WTC11 (cell line): ENCODE results near the gene SLC8A1. TPM values are rescaled to one million over a fixed set of nuclear protein-coding genes. Genes with fewer than 3 reads are reported as not detected.

ENCODE experiments used
- ATAC-seq: fragments of 200-7000 bp; cut with Tn5 transposase; 2 replicates; pipeline ENCODE4 v1.10.0; 2021; ENCODE audit warnings: mild to moderate bottlenecking, moderate library complexity
- CTCF ChIA-PET: fragments of 300-600 bp; sonication (Branson Sonifier 250); formaldehyde crosslinking; loops from one replicate; lab custom pipeline; 2021; ENCODE audit warnings: antibody characterized with exemption; lab: Charles Lee
- POLR2A ChIA-PET: fragments of 350-600 bp; sonication (Branson Sonifier 250); formaldehyde crosslinking; loops from one replicate; lab custom pipeline; 2021; ENCODE audit warnings: antibody characterized with exemption; lab: Charles Lee
- DNase-seq: peaks from one replicate; pipeline ENCODE4 v3.0.0; 2021; ENCODE audit warnings: low spot score
- H3K27ac Mint-ChIP-seq: 2 replicates; pipeline ENCODE4 v1.8.0; 2021; ENCODE audit warnings: mixed read lengths
- H3K27me3 Mint-ChIP-seq: 2 replicates; pipeline ENCODE4 v1.8.0; 2021; ENCODE audit warnings: low read depth, mild to moderate bottlenecking, moderate library complexity, mixed read lengths
- H3K36me3 Mint-ChIP-seq: 2 replicates; pipeline ENCODE4 v1.8.0; 2021; ENCODE audit warnings: mixed read lengths
- H3K4me1 Mint-ChIP-seq: 2 replicates; pipeline ENCODE4 v1.8.0; 2022; ENCODE audit warnings: mixed read lengths
- H3K4me3 Mint-ChIP-seq: 2 replicates; pipeline ENCODE4 v1.8.0; 2021; ENCODE audit warnings: mild to moderate bottlenecking, moderate library complexity, mixed read lengths
- H3K9me3 Mint-ChIP-seq: 2 replicates; pipeline ENCODE4 v1.8.0; 2021; ENCODE audit warnings: mixed read lengths
- ESRRA ChIP-seq: sonication (generic); formaldehyde crosslinking; IDR thresholded peaks from 2 replicates; pipeline ENCODE4 v1.8.1; 2022; ENCODE audit warnings: mild to moderate bottlenecking, missing genetic modification reagents, borderline replicate concordance
- GABPB1 ChIP-seq: sonication (generic); formaldehyde crosslinking; IDR thresholded peaks from 2 replicates; pipeline ENCODE4 v1.8.1; 2023; ENCODE audit warnings: mild to moderate bottlenecking, missing genetic modification reagents
- GTF2I ChIP-seq: fragments of 250-450 bp; sonication (Bioruptor Pico); conservative IDR thresholded peaks from 2 replicates; pipeline ENCODE4 v1.4.0; 2021; ENCODE audit warnings: mild to moderate bottlenecking
- IRF2 ChIP-seq: sonication (generic); formaldehyde crosslinking; IDR thresholded peaks from 2 replicates; pipeline ENCODE4 v1.8.0; 2022; ENCODE audit warnings: low read depth, missing genetic modification reagents, borderline replicate concordance
- JAZF1 ChIP-seq: fragments of 250-450 bp; sonication (Bioruptor Pico); IDR thresholded peaks from 2 replicates; pipeline ENCODE4 v1.9.0; 2021; ENCODE audit warnings: moderate library complexity, mild to moderate bottlenecking, inconsistent platforms
- KAT7 ChIP-seq: sonication (generic); formaldehyde crosslinking; IDR thresholded peaks from 2 replicates; pipeline ENCODE4 v1.8.1; 2023; ENCODE audit warnings: missing genetic modification reagents, mild to moderate bottlenecking, borderline replicate concordance
- NFE2L1 ChIP-seq: sonication (generic); formaldehyde crosslinking; IDR thresholded peaks from 2 replicates; pipeline ENCODE4 v1.8.1; 2023; ENCODE audit warnings: missing genetic modification reagents
- NR1H2 ChIP-seq: sonication (generic); formaldehyde crosslinking; IDR thresholded peaks from 2 replicates; pipeline ENCODE4 v1.9.0; 2021; ENCODE audit warnings: mild to moderate bottlenecking, moderate library complexity, missing genetic modification reagents
- NR3C1 ChIP-seq: sonication (generic); formaldehyde crosslinking; conservative IDR thresholded peaks from 2 replicates; pipeline ENCODE4 v1.8.1; 2023; ENCODE audit warnings: low read depth, mild to moderate bottlenecking, missing genetic modification reagents
- OVOL2 ChIP-seq: fragments of 250-450 bp; sonication (Bioruptor Pico); IDR thresholded peaks from 2 replicates; pipeline ENCODE4 v1.9.0; 2021; ENCODE audit warnings: mild to moderate bottlenecking, borderline replicate concordance
- RELA ChIP-seq: sonication (generic); formaldehyde crosslinking; IDR thresholded peaks from 2 replicates; pipeline ENCODE4 v1.8.1; 2022; ENCODE audit warnings: missing genetic modification reagents, mild to moderate bottlenecking, borderline replicate concordance
- SOX15 ChIP-seq: fragments of 250-450 bp; sonication (Bioruptor Pico); IDR thresholded peaks from 2 replicates; pipeline ENCODE4 v1.9.0; 2021; ENCODE audit warnings: mild to moderate bottlenecking
- SP1 ChIP-seq: sonication (generic); formaldehyde crosslinking; conservative IDR thresholded peaks from 2 replicates; pipeline ENCODE4 v1.8.1; 2022; ENCODE audit warnings: missing genetic modification reagents
- ZBTB21 ChIP-seq: sonication (generic); formaldehyde crosslinking; IDR thresholded peaks from 2 replicates; pipeline ENCODE4 v1.8.1; 2023; ENCODE audit warnings: mild to moderate bottlenecking, missing genetic modification reagents, borderline replicate concordance
- ZNF121 ChIP-seq: sonication (generic); formaldehyde crosslinking; IDR thresholded peaks from 2 replicates; pipeline ENCODE4 v1.8.0; 2023; ENCODE audit warnings: missing genetic modification reagents
- ZNF219 ChIP-seq: sonication (generic); formaldehyde crosslinking; IDR thresholded peaks from 2 replicates; pipeline ENCODE4 v1.8.0; 2023; ENCODE audit warnings: missing genetic modification reagents, mild to moderate bottlenecking, borderline replicate concordance
- ZNF263 ChIP-seq: sonication (generic); formaldehyde crosslinking; IDR thresholded peaks from 2 replicates; pipeline ENCODE4 v1.8.1; 2022; ENCODE audit warnings: low read depth, mild to moderate bottlenecking, moderate library complexity, missing genetic modification reagents
- ZNF317 ChIP-seq: sonication (generic); formaldehyde crosslinking; IDR thresholded peaks from 2 replicates; pipeline ENCODE4 v1.8.1; 2023; ENCODE audit warnings: low read depth, mild to moderate bottlenecking, moderate library complexity, missing genetic modification reagents, borderline replicate concordance
- ZNF416 ChIP-seq: fragments of 250-450 bp; sonication (Bioruptor Pico); IDR thresholded peaks from 2 replicates; pipeline ENCODE4 v1.9.0; 2021; ENCODE audit warnings: mild to moderate bottlenecking, inconsistent platforms
- total RNA-seq: library from RNA; stranded (reverse); gene quantifications from 3 replicates; pipeline ENCODE4 v1.2.3, GENCODE V29; 2021
- TF ChIP-seq, protein P1 (sequence below): sonication (generic); formaldehyde crosslinking; IDR thresholded peaks from 2 replicates; pipeline ENCODE4 v1.8.1; 2022; ENCODE audit warnings: low read depth, mild to moderate bottlenecking, moderate library complexity, missing genetic modification reagents, borderline replicate concordance
- TF ChIP-seq, protein P2 (sequence below): sonication (generic); formaldehyde crosslinking; IDR thresholded peaks from 2 replicates; pipeline ENCODE4 v1.8.1; 2023; ENCODE audit warnings: mild to moderate bottlenecking, missing genetic modification reagents, moderate library complexity
- TF ChIP-seq, protein P3 (sequence below): sonication (generic); formaldehyde crosslinking; IDR thresholded peaks from 2 replicates; pipeline ENCODE4 v1.8.1; 2023; ENCODE audit warnings: mild to moderate bottlenecking, moderate library complexity, missing genetic modification reagents
- TF ChIP-seq, protein P4 (sequence below): fragments of 200-600 bp; IDR thresholded peaks from 2 replicates; pipeline ENCODE4 v1.8.0; 2022; ENCODE audit warnings: antibody characterized with exemption
- TF ChIP-seq, protein P5 (sequence below): sonication (generic); formaldehyde crosslinking; conservative IDR thresholded peaks from 2 replicates; pipeline ENCODE4 v1.8.1; 2022; ENCODE audit warnings: mild to moderate bottlenecking, missing genetic modification reagents
- TF ChIP-seq, protein P6 (sequence below): fragments of 250-450 bp; sonication (Bioruptor Pico); conservative IDR thresholded peaks from 2 replicates; pipeline ENCODE4 v1.9.0; 2021; ENCODE audit warnings: mild to moderate bottlenecking

The SLC8A1 gene
- total RNA-seq, 1 experiment from 2014 or later, result 2.6 TPM

- H3K4me3 Mint-ChIP-seq, result no peak overlapping the region
- TF ChIP-seq JAZF1 (CRISPR knock-in tag) (no peak), NR1H2 (no peak), RELA (CRISPR knock-in tag) (no peak), GABPB1 (CRISPR knock-in tag) (no peak), ESRRA (CRISPR knock-in tag) (no peak), SOX15 (CRISPR knock-in tag) (no peak), NR3C1 (CRISPR knock-in tag) (no peak), ZNF219 (CRISPR knock-in tag) (no peak), ZNF416 (CRISPR knock-in tag) (no peak), KAT7 (CRISPR knock-in tag) (no peak), IRF2 (CRISPR knock-in tag) (no peak), GTF2I (CRISPR knock-in tag) (no peak)
- TF ChIP-seq, protein P1, sequence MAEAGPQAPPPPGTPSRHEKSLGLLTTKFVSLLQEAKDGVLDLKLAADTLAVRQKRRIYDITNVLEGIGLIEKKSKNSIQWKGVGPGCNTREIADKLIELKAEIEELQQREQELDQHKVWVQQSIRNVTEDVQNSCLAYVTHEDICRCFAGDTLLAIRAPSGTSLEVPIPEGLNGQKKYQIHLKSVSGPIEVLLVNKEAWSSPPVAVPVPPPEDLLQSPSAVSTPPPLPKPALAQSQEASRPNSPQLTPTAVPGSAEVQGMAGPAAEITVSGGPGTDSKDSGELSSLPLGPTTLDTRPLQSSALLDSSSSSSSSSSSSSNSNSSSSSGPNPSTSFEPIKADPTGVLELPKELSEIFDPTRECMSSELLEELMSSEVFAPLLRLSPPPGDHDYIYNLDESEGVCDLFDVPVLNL (CRISPR knock-in tag), result no peak
- TF ChIP-seq, protein P2, sequence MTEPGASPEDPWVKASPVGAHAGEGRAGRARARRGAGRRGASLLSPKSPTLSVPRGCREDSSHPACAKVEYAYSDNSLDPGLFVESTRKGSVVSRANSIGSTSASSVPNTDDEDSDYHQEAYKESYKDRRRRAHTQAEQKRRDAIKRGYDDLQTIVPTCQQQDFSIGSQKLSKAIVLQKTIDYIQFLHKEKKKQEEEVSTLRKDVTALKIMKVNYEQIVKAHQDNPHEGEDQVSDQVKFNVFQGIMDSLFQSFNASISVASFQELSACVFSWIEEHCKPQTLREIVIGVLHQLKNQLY, result no peak
- no peaks in the 10 kb centered on the region for H3K27me3 Mint-ChIP-seq
- no peak overlapping the region for H3K27ac Mint-ChIP-seq
- H3K36me3 Mint-ChIP-seq, result peaks cover 12% of the 10 kb centered on the region
- DNase-seq (no peak), ATAC-seq (no peak)
- CTCF ChIA-PET, result no interaction called here
- POLR2A ChIA-PET, result no interaction called here
- no peaks in the 10 kb centered on the region for H3K4me1 Mint-ChIP-seq
- H3K9me3 Mint-ChIP-seq, result peaks cover 19% of the 10 kb centered on the region
Observed at GRCh38 chr2:40384714-40385113, 67.2 kb downstream of the SLC8A1 start.

DNA sequence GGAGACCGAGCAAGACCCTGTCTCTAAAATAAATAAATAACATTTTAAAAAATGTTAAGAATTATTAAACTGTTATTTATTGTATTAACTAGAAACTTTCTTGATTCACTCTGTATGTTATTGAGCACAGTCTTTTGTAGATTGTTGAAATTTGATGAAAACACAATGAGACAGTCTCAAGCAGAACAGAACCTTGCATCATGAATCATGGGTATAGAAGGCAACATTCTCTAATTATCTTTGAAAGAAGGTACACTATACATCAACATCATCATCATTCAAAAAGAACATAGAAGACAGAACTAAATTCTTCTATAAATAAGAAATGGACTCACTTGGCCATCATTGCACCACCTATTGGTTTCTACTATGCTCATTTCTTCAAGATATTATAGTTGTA is 67.7 kb downstream of the SLC8A1 start:
- no peak overlapping the region for H3K27ac Mint-ChIP-seq
- ATAC-seq (no peak), DNase-seq (no peak)
- no peaks in the 10 kb centered on the region for H3K27me3 Mint-ChIP-seq
- POLR2A ChIA-PET, result no interaction called here
- H3K4me1 Mint-ChIP-seq, result no peaks in the 10 kb centered on the region
- CTCF ChIA-PET, result no interaction called here
- TF ChIP-seq, protein P3, sequence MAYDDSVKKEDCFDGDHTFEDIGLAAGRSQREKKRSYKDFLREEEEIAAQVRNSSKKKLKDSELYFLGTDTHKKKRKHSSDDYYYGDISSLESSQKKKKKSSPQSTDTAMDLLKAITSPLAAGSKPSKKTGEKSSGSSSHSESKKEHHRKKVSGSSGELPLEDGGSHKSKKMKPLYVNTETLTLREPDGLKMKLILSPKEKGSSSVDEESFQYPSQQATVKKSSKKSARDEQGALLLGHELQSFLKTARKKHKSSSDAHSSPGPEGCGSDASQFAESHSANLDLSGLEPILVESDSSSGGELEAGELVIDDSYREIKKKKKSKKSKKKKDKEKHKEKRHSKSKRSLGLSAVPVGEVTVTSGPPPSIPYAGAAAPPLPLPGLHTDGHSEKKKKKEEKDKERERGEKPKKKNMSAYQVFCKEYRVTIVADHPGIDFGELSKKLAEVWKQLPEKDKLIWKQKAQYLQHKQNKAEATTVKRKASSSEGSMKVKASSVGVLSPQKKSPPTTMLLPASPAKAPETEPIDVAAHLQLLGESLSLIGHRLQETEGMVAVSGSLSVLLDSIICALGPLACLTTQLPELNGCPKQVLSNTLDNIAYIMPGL (CRISPR knock-in tag), result no peak
- TF ChIP-seq ZNF317 (CRISPR knock-in tag) (no peak), SP1 (no peak), RELA (CRISPR knock-in tag) (no peak)
- TF ChIP-seq, protein P4, sequence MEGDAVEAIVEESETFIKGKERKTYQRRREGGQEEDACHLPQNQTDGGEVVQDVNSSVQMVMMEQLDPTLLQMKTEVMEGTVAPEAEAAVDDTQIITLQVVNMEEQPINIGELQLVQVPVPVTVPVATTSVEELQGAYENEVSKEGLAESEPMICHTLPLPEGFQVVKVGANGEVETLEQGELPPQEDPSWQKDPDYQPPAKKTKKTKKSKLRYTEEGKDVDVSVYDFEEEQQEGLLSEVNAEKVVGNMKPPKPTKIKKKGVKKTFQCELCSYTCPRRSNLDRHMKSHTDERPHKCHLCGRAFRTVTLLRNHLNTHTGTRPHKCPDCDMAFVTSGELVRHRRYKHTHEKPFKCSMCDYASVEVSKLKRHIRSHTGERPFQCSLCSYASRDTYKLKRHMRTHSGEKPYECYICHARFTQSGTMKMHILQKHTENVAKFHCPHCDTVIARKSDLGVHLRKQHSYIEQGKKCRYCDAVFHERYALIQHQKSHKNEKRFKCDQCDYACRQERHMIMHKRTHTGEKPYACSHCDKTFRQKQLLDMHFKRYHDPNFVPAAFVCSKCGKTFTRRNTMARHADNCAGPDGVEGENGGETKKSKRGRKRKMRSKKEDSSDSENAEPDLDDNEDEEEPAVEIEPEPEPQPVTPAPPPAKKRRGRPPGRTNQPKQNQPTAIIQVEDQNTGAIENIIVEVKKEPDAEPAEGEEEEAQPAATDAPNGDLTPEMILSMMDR, result no peak
- H3K4me3 Mint-ChIP-seq, result no peak overlapping the region
- H3K9me3 Mint-ChIP-seq, result peaks cover 19% of the 10 kb centered on the region
- H3K36me3 Mint-ChIP-seq, result peaks cover 12% of the 10 kb centered on the region

DNA sequence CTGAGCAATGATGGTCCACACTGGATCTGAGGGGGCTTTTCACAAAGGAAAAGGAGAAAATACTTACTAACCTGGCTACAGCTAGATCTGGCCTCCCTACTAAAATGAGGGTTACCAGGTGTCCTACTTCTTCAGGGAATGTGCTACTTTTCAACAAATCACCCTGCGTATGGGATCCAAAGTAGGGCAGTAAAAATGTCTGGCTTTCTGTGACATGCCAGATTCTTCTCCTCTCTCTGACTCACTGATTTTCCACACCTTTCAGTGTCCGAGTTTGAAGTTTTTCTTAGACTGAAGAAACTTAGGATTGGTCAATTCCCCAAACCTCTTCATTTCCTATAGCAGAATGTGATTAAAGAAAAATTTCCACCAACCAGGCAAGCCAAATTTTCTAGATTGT is 71.2 kb downstream of the SLC8A1 start:
- Mint-ChIP-seq H3K4me1 (no peaks in the 10 kb centered on the region), H3K9me3 (peaks cover 19% of the 10 kb centered on the region), H3K27ac (no peak overlapping the region), H3K36me3 (peaks cover 12% of the 10 kb centered on the region), H3K4me3 (no peak overlapping the region), H3K27me3 (no peaks in the 10 kb centered on the region)
- ATAC-seq (no peak), DNase-seq (no peak)
- CTCF ChIA-PET, result no interaction called here
- POLR2A ChIA-PET, result no interaction called here
- TF ChIP-seq NR1H2, result no peak
- TF ChIP-seq ZBTB21 (CRISPR knock-in tag), result no peak
- no peak for TF ChIP-seq ZNF121 (CRISPR knock-in tag)
- TF ChIP-seq, protein P5, sequence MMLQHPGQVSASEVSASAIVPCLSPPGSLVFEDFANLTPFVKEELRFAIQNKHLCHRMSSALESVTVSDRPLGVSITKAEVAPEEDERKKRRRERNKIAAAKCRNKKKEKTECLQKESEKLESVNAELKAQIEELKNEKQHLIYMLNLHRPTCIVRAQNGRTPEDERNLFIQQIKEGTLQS, result no peak
- no peak for TF ChIP-seq ZNF263 (CRISPR knock-in tag)
- TF ChIP-seq NFE2L1 (CRISPR knock-in tag), result no peak
- TF ChIP-seq, protein P6, sequence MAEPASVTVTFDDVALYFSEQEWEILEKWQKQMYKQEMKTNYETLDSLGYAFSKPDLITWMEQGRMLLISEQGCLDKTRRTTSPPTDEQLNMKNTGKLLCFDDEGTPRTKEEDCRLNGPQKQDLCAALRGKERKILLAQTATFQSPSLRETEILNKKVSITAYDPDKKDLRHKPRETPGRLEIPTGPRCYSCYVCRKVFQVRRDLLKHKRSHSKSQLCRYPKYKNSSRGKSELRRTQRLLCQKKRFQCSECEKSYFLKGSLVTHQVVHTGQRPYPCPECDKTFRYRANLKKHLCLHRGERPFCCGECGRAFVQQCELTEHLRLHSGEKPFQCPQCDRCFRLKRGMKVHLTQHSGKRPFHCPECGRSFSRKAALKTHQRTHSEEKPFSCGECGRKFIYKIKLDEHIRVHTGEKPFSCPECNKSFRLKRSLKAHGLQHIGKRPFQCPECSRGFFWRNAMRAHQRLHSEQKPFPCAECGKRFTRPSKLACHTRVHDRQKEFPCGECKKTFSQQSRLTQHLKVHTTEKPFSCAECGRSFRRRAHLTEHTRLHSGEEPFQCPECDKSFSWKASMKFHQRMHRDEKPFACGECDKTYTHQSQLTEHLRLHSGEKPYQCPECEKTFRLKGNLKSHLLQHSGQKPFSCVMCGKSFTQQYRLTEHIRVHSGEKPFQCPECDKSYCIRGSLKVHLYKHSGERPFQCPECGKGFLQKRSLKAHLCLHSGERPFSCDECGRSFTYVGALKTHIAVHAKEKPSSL, result no peak
- no peak for TF ChIP-seq OVOL2 (CRISPR knock-in tag)
